GM12878 (cell line): ENCODE measurements around the gene MGAT3. TPM values are rescaled to one million over a fixed set of nuclear protein-coding genes. Genes with fewer than 3 reads are reported as not detected.
A peak's percentile ranks its signal among the peaks of the same experiment; 100 is the strongest.

Source experiments
- BRCA1 ChIP-seq: IDR thresholded peaks from 2 replicates; pipeline ENCODE4 v1.6.1; 2011; ENCODE audit warnings: low read depth, low read length, improper control_type of control experiment
- CBFB ChIP-seq: IDR thresholded peaks from 2 replicates; pipeline ENCODE4 v1.6.1; 2016; ENCODE audit warnings: antibody characterized with exemption, low read depth
- CBX3 ChIP-seq: fragments of 200-600 bp; sonication (generic); IDR thresholded peaks from 2 replicates; pipeline ENCODE4 v1.6.1; 2016; ENCODE audit warnings: low read depth, borderline replicate concordance
- CREM ChIP-seq: IDR thresholded peaks from 2 replicates; pipeline ENCODE4 v1.6.1; 2014; ENCODE audit warnings: antibody characterized with exemption, low read depth
- EGR1 ChIP-seq, 2 experiments: IDR thresholded peaks; 1 replicate in 1 of 2; 2 replicates in 1 of 2; pipeline ENCODE4 v1.6.1; 2011 to 2012; ENCODE audit warnings: low read depth in 2 of 2, low read length in 2 of 2, borderline replicate concordance in 1 of 2, mild to moderate bottlenecking in 1 of 2, moderate library complexity in 1 of 2
- EP300 ChIP-seq, 2 experiments: fragments of 150-350 bp in 1 of 2; IDR thresholded peaks; 2 replicates each; pipeline ENCODE4 v1.6.1; 2011 to 2012; ENCODE audit warnings: low read depth in 2 of 2, low read length in 2 of 2, borderline replicate concordance in 1 of 2, improper control_type of control experiment in 1 of 2, inconsistent platforms in 1 of 2; ENCODE audit not compliant: control insufficient read depth in 1 of 2
- FOXM1 ChIP-seq: IDR thresholded peaks from 2 replicates; pipeline ENCODE4 v1.6.1; 2012; ENCODE audit warnings: low read depth, mild to moderate bottlenecking, inconsistent platforms, low read length, moderate library complexity
- IRF3 ChIP-seq: fragments of 450-650 bp; IDR thresholded peaks from 2 replicates; pipeline ENCODE4 v1.6.1; 2014; ENCODE audit warnings: mild to moderate bottlenecking
- IRF4 ChIP-seq: IDR thresholded peaks from 2 replicates; pipeline ENCODE4 v1.6.1; 2011; ENCODE audit warnings: low read depth, low read length
- IRF5 ChIP-seq: fragments of 450-650 bp; IDR thresholded peaks from 2 replicates; pipeline ENCODE4 v1.6.1; 2017; ENCODE audit warnings: borderline replicate concordance
- JUND ChIP-seq: IDR thresholded peaks from 2 replicates; pipeline ENCODE4 v1.6.1; 2012; ENCODE audit warnings: low read depth, mild to moderate bottlenecking, low read length, improper control_type of control experiment, moderate library complexity
- KDM1A ChIP-seq: fragments of 200-600 bp; sonication (generic); IDR thresholded peaks from 2 replicates; pipeline ENCODE4 v1.6.1; 2016; ENCODE audit warnings: borderline replicate concordance
- MAX ChIP-seq: IDR thresholded peaks from 2 replicates; pipeline ENCODE4 v1.6.1; 2012; ENCODE audit warnings: low read depth, low read length, improper control_type of control experiment
- MEF2B ChIP-seq: fragments of 450-650 bp; IDR thresholded peaks from 2 replicates; pipeline ENCODE4 v1.6.1; 2018; ENCODE audit warnings: mild to moderate bottlenecking, moderate library complexity; ENCODE audit not compliant: partially characterized antibody, poor library complexity, severe bottlenecking
- MLLT1 ChIP-seq: fragments of 450-650 bp; IDR thresholded peaks from 2 replicates; pipeline ENCODE4 v1.6.1; 2016; ENCODE audit warnings: mild to moderate bottlenecking
- MYC ChIP-seq: IDR thresholded peaks from 2 replicates; pipeline ENCODE4 v1.6.1; 2011; ENCODE audit warnings: mild to moderate bottlenecking, low read length, moderate library complexity, inconsistent platforms; ENCODE audit not compliant: insufficient read depth, insufficient replicate concordance, insufficient read length, severe bottlenecking
- NFIC ChIP-seq: IDR thresholded peaks from 2 replicates; pipeline ENCODE4 v1.6.1; 2012; ENCODE audit warnings: low read depth, mild to moderate bottlenecking, inconsistent platforms, low read length, moderate library complexity
- NR2C2 ChIP-seq: IDR thresholded peaks from 2 replicates; pipeline ENCODE4 v1.6.1; 2011; ENCODE audit warnings: borderline replicate concordance, low read depth; ENCODE audit not compliant: control insufficient read depth, insufficient read length
- PAX5 ChIP-seq: IDR thresholded peaks from 2 replicates; pipeline ENCODE4 v1.6.1; 2011; ENCODE audit warnings: low read depth, low read length, borderline replicate concordance
- RUNX3 ChIP-seq: IDR thresholded peaks from 2 replicates; pipeline ENCODE4 v1.6.1; 2012; ENCODE audit warnings: low read length, inconsistent platforms
- SMC3 ChIP-seq: IDR thresholded peaks from 2 replicates; pipeline ENCODE4 v1.6.1; 2011; ENCODE audit warnings: low read length, improper control_type of control experiment, borderline replicate concordance
- STAT1 ChIP-seq: fragments of 450-650 bp; conservative IDR thresholded peaks from 2 replicates; pipeline ENCODE4 v1.6.1; 2014; ENCODE audit warnings: antibody characterized with exemption, mild to moderate bottlenecking
- YY1 ChIP-seq: IDR thresholded peaks from 2 replicates; pipeline ENCODE4 v1.6.1; 2011; ENCODE audit warnings: low read depth, mild to moderate bottlenecking, low read length
- ZNF384 ChIP-seq: IDR thresholded peaks from 2 replicates; pipeline ENCODE4 v1.6.1; 2012; ENCODE audit warnings: low read depth, mild to moderate bottlenecking, low read length, improper control_type of control experiment, borderline replicate concordance
- polyA plus RNA-seq, 11 experiments: library from polyadenylated mRNA; depleted of rRNA in 4 of 11; unstranded in 6 of 11; stranded (reverse) in 5 of 11; fragments of >200 nt; fragmentation: Nextera tagmentation in 4 of 11; fragmentation: Illumina TruSeq in 1 of 11; extraction: Ambion mirVana in 4 of 11; extraction: Trizol in 1 of 11; gene quantifications; 1 replicate in 1 of 11; 2 replicates in 10 of 11; pipeline versions ENCODE4 v1.2.1 to v1.2.3, GENCODE V29; 2011 to 2016; ENCODE audit warnings: inconsistent platforms in 2 of 11, missing spikeins in 2 of 11, low read depth in 1 of 11
- total RNA-seq, 4 experiments: library from RNA; depleted of rRNA in 3 of 4; stranded (reverse); fragments of >200 nt in 3 of 4; fragmentation: Illumina TruSeq in 1 of 4; extraction: Trizol in 1 of 4; gene quantifications; 2 replicates each; pipeline versions ENCODE4 v1.2.1 to v1.2.3, GENCODE V29; 2013 to 2021

The MGAT3 gene
- total and polyA plus RNA-seq, 10 of the 15 experiments (the other 5 are each of a cell fraction or from before 2014, with no cell fraction given) = 0.32 to 40.2 (median 11.9) TPM

- no peak for TF ChIP-seq NR2C2
- TF ChIP-seq CREM = 0 out of 2 replicates have a peak, but pooled peaks have one; percentile 62
- TF ChIP-seq MYC = peak; percentile 24
- TF ChIP-seq PAX5 = peak; percentile 13; the same call in 1 of the 2 replicates
- no peak for TF ChIP-seq BRCA1
- TF ChIP-seq IRF5 = no peak
- TF ChIP-seq CBX3 = no peak
- no peak; the same call in 1 of the 2 replicates for TF ChIP-seq MAX
- TF ChIP-seq KDM1A = no peak
- TF ChIP-seq SMC3 = no peak
- TF ChIP-seq YY1 = peak; percentile 95
- no peak for TF ChIP-seq STAT1
- TF ChIP-seq FOXM1 = no peak
- no peak for TF ChIP-seq ZNF384
- TF ChIP-seq EP300 (IDR thresholded peaks at IDR 0.05; ENCODE audit: borderline replicate concordance in 1 of 2, control insufficient read depth in 1 of 2, low read depth in 2 of 2, low read length in 2 of 2) = no peak
- peak; percentile 13 to 62; a peak in 2 of 3 replicates for TF ChIP-seq EGR1 (IDR thresholded peaks at IDR 0.05; ENCODE audit: borderline replicate concordance in 1 of 2, low read depth in 2 of 2, low read length in 2 of 2)
- no peak for TF ChIP-seq IRF3
- TF ChIP-seq MEF2B = no peak
- TF ChIP-seq IRF4 = 0 out of 2 replicates have a peak, but pooled peaks have one; percentile 10
- no peak for TF ChIP-seq NFIC
- no peak for TF ChIP-seq JUND
- TF ChIP-seq RUNX3 = no peak
- TF ChIP-seq CBFB = no peak
- TF ChIP-seq MLLT1 = no peak
Observed at GRCh38 chr22:39532215-39533073, 75.6 kb downstream of the MGAT3 start, which contains the start of gene RPS19BP1 (continued).
